Measurements from ENCODE around the gene SCN9A. TPM values are rescaled to one million over a fixed set of nuclear protein-coding genes. Genes with fewer than 3 reads are reported as not detected.

SCN9A gene
- total and polyA plus RNA-seq, 2 donors (not counting 1 experiment from before 2014, with no cell fraction given): not detected

- H3K9me3 ChIP-seq (ENCODE audit: control extremely low read depth in 1 of 3, control insufficient read depth in 2 of 3, insufficient read depth in 1 of 3, low read length in 2 of 3): no peaks in the 10 kb centered on the region
- H4K20me1 ChIP-seq (ENCODE audit: control insufficient read depth, insufficient read depth, low read length, poor library complexity, severe bottlenecking): no peaks in the 10 kb centered on the region
- no peak overlapping the region for H3K4me2 ChIP-seq (replicated peaks; ENCODE audit: low read depth, low read length, poor library complexity, severe bottlenecking)
- no CpG with 5 or more reads among the region's 4 CpGs for WGBS (ENCODE audit: insufficient coverage)
- H3K79me2 ChIP-seq (ENCODE audit: control insufficient read depth, insufficient read depth, low read length): no peaks in the 10 kb centered on the region
- POLR2A ChIA-PET: no interaction called here
- TF ChIP-seq CTCF (IDR thresholded peaks at IDR 0.05): no peak
- TF ChIP-seq EZH2 (IDR thresholded peaks at IDR 0.05; ENCODE audit: borderline replicate concordance, insufficient read depth, low read depth, low read length, poor library complexity, severe bottlenecking): no peak
- no peak for ATAC-seq (ENCODE audit: low read depth)
- Mint-ChIP-seq H3K4me3 (no peak overlapping the region), H3K4me1 (no peaks in the 10 kb centered on the region), H3K27me3 (no peaks in the 10 kb centered on the region), H3K9me3 (ENCODE audit: insufficient read depth) (no peaks in the 10 kb centered on the region), H3K27ac (no peak overlapping the region)
- DNase-seq: no peak
- no peak overlapping the region for H2AFZ ChIP-seq (ENCODE audit: insufficient read depth, low read depth, low read length, poor library complexity, severe bottlenecking)
- H3K4me1 ChIP-seq (ENCODE audit: control insufficient read depth in 2 of 2, insufficient read depth in 2 of 2, low read length in 2 of 2): no peaks in the 10 kb centered on the region
- no peak overlapping the region for H3K27ac ChIP-seq (ENCODE audit: low read length in 2 of 2)
- CTCF ChIA-PET: no interaction called here
- no peak overlapping the region for H3K9ac ChIP-seq (ENCODE audit: low read length)
- intact Hi-C loops (cut with micrococcal nuclease): no loop called here
- no peaks in the 10 kb centered on the region for H3K36me3 ChIP-seq (replicated peaks in 1 of 2; ENCODE audit: control extremely low read depth in 1 of 2, control insufficient read depth in 1 of 2, extremely low read depth in 1 of 2, insufficient read depth in 2 of 2, low read length in 1 of 2)
- no peak overlapping the region for H3K4me3 ChIP-seq (ENCODE audit: control extremely low read depth in 1 of 5, extremely low read depth in 1 of 5, insufficient read depth in 1 of 5, low read depth in 2 of 5, low read length in 4 of 5)
- no peaks in the 10 kb centered on the region for H3K27me3 ChIP-seq (replicated peaks in 1 of 4; ENCODE audit: control extremely low read depth in 1 of 4, control insufficient read depth in 3 of 4, insufficient read depth in 4 of 4, low read length in 3 of 4)
These were observed 36.9 kb downstream of the SCN9A start for GRCh38 chr2:166338831-166339339.

GRCh38 chr2:166337932-166338331 lies 37.8 kb downstream of the SCN9A start:
- Mint-ChIP-seq H3K27ac (no peak overlapping the region), H3K9me3 (ENCODE audit: insufficient read depth) (no peaks in the 10 kb centered on the region)
- TF ChIP-seq EZH2 (IDR thresholded peaks at IDR 0.05; ENCODE audit: borderline replicate concordance, insufficient read depth, low read depth, low read length, poor library complexity, severe bottlenecking) (no peak), CTCF (IDR thresholded peaks at IDR 0.05) (no peak)

More at GRCh38 chr2:166337932-166338331, 37.8 kb downstream of the SCN9A start:
- ChIA-PET POLR2A (no interaction called here), CTCF (no interaction called here)
- Histone ChIP-seq H3K27ac (ENCODE audit: low read length in 2 of 2) (no peak overlapping the region), H3K27me3 (replicated peaks in 1 of 4; ENCODE audit: control extremely low read depth in 1 of 4, control insufficient read depth in 3 of 4, insufficient read depth in 4 of 4, low read length in 3 of 4) (no peaks in the 10 kb centered on the region), H3K36me3 (replicated peaks in 1 of 2; ENCODE audit: control extremely low read depth in 1 of 2, control insufficient read depth in 1 of 2, extremely low read depth in 1 of 2, insufficient read depth in 2 of 2, low read length in 1 of 2) (no peaks in the 10 kb centered on the region), H3K9ac (ENCODE audit: low read length) (no peak overlapping the region), H3K9me3 (ENCODE audit: control extremely low read depth in 1 of 3, control insufficient read depth in 2 of 3, insufficient read depth in 1 of 3, low read length in 2 of 3) (no peaks in the 10 kb centered on the region), H3K4me3 (ENCODE audit: control extremely low read depth in 1 of 5, extremely low read depth in 1 of 5, insufficient read depth in 1 of 5, low read depth in 2 of 5, low read length in 4 of 5) (no peak overlapping the region), H3K4me1 (ENCODE audit: control insufficient read depth in 2 of 2, insufficient read depth in 2 of 2, low read length in 2 of 2) (no peaks in the 10 kb centered on the region), H3K4me2 (replicated peaks; ENCODE audit: low read depth, low read length, poor library complexity, severe bottlenecking) (no peak overlapping the region), H3K79me2 (ENCODE audit: control insufficient read depth, insufficient read depth, low read length) (no peaks in the 10 kb centered on the region), H2AFZ (ENCODE audit: insufficient read depth, low read depth, low read length, poor library complexity, severe bottlenecking) (no peak overlapping the region), H4K20me1 (ENCODE audit: control insufficient read depth, insufficient read depth, low read length, poor library complexity, severe bottlenecking) (no peaks in the 10 kb centered on the region)
- Mint-ChIP-seq H3K4me1 (no peaks in the 10 kb centered on the region), H3K4me3 (no peak overlapping the region), H3K27me3 (no peaks in the 10 kb centered on the region)
- ATAC-seq (ENCODE audit: low read depth): no peak
- intact Hi-C loops (cut with micrococcal nuclease): no loop called here
- no CpG with 5 or more reads among the region's 2 CpGs for WGBS (ENCODE audit: insufficient coverage)
- no peak for DNase-seq
